ENCODE data around the gene KIFC3.
"Not testable (repeated sequence)": the region's sequence is repeated elsewhere in the genome, so short reads cannot be mapped to it uniquely, and the experiment has no call there.

The KIFC3 gene

GRCh38 chr16:57786632-57787518 is 15.4 kb downstream of the KIFC3 start:
- DNase-seq: no peak

DNA sequence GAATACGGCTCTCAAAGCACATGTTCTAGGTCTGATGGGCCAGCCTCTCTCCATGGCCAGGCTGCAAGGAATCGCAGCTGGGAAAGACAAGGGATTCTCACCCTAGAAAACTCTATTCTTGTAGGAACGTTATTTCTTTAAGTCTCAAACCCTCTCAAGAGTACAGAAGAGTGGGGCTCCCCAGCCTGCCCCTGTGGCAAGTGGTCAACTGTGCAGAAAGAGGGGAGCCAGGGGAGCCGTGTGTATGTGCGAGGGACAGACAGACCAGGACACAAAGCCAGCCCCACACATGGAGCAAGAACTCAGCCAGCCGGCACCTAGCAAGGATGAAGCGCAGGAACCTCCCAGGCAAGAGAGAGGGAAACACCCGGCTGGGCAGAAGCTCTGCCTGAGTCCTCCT is 16.4 kb downstream of the KIFC3 start:
- no peak for DNase-seq

DNA sequence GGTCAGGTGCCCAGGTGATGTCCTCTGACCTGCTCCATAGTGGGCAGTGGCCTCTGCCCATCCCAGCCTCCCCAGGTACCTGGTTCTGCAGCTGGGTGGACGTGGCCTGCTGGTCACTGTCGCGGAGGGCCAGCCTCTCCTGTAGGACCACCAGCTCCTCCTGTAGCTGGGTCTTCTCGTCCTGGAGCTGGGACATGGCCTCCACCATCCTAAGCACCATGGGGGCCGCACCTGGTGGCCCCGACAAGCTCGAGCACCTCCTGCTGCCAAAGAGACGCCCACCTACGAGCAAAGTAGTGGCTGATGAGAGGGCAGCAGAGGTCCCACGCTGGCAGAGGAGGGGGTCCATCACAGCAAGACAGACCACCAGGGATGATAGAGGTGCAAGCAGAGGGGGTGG is 16.9 kb downstream of the KIFC3 start:
- DNase-seq: no peak

DNA sequence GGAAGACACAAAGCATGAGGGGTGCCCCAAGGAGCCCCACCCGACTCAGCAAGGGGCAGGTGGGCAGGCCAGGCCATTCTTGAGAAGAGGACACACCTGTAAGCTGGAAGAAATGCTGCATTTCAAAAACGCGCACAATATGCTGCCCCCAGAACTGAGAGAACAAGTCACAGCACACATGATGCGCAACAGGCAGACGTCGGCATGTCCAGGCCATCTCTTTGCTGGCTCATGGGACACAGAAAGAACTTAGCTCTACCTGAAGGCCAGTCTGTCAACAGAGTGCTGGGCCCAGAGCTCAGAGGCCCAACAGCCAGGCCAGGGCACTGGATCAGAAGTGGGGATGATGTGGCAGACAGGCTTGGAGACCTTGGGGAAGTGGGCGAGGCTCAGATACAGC is 18.0 kb downstream of the KIFC3 start:
- DNase-seq: no peak

DNA sequence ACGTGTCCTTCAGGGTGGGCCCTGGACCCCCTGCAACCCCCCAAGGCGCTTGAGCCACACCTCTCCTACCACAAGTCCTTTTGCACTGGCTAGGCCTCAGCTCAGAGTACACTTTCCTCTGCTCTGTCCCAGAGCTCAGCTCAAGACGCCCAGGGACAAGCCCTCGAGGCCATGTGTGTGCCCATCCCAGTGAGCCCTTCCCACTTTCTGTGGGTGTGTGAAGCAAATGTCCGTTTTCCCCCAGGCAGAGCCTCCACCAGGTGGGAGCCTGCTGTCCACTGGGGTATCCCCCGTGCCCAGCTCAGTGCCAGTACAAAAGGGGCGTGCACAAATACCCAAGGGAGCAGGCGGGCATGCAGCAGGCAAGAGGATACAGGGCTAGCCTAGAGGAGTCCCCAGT is 18.4 kb downstream of the KIFC3 start:
- no peak for DNase-seq

DNA sequence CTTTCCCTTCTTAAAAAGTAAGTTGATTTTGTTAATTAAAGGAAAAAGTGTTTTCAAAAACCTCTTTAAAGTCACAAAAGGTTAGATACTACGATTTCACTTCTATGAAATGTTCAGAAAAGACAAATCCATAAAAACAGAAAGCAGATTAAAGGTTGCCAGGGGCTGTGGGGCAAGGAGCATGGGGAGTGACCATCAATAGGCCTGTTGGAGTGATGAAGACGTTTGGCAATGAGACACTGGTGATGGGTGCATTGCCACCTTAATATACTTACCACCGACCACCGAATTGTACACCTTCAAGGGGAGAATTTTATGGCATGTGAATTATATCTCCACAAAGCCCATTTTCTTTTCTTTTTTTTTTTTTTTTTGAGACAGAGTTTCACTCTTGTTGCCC is 19.2 kb downstream of the KIFC3 start:
- no peak for DNase-seq

GRCh38 chr16:57782607-57783055 is 19.7 kb downstream of the KIFC3 start:
- DNase-seq: not testable (repeated sequence)

- DNase-seq: no peak
Measured at GRCh38 chr16:57781741-57782606, 20.3 kb downstream of the KIFC3 start.

DNA sequence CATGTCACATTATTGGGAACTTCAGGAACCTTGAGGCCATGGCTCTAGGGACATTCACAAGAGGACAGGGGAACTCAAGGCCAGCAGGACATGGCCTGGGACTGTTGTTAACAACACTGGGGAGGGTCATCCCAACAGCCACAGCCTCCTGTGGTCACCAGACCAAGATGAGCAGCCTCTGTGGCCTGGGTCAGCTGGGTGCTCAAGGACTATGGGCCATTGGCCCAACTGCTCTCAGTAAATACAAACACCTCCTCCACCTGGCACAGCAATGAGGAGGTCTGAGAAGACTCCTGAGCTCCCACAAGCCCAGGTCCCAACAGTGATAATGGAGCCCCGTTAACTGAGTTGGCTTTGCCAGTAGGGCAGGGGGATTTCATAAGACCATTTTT is 20.9 kb downstream of the KIFC3 start:
- DNase-seq: no peak

GRCh38 chr16:57779836-57780235 is 22.5 kb downstream of the KIFC3 start:
- not testable (repeated sequence) for DNase-seq

DNA sequence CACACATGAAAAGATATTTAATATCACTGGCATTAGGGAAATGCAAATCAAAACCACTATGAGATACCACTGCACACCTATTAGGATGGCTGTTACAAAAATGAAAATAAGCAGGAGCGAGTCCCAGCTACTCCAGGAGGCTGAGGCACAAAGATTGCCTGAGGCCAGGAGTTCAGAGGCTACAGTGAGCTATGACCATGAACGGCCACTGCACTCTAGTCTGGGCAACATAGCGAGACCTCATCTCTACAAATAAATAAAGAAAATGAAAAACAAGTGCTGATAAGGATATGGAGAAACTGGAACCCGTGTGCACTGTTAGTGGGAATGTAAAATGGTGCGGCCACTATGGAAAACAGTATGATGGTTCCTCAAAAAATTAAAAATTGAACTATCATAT is 23.6 kb downstream of the KIFC3 start:
- no peak for DNase-seq

- peak; percentile 90 for DNase-seq
Measured at GRCh38 chr16:57775661-57776469, 26.4 kb downstream of the KIFC3 start.

GRCh38 chr16:57774705-57775285 is 27.5 kb downstream of the KIFC3 start:
- DNase-seq: no peak

- DNase-seq: peak; percentile 36
Measured at GRCh38 chr16:57773655-57774295, 28.5 kb downstream of the KIFC3 start.

- no peak for DNase-seq
Measured at GRCh38 chr16:57773019-57773418, 29.3 kb downstream of the KIFC3 start.

DNA sequence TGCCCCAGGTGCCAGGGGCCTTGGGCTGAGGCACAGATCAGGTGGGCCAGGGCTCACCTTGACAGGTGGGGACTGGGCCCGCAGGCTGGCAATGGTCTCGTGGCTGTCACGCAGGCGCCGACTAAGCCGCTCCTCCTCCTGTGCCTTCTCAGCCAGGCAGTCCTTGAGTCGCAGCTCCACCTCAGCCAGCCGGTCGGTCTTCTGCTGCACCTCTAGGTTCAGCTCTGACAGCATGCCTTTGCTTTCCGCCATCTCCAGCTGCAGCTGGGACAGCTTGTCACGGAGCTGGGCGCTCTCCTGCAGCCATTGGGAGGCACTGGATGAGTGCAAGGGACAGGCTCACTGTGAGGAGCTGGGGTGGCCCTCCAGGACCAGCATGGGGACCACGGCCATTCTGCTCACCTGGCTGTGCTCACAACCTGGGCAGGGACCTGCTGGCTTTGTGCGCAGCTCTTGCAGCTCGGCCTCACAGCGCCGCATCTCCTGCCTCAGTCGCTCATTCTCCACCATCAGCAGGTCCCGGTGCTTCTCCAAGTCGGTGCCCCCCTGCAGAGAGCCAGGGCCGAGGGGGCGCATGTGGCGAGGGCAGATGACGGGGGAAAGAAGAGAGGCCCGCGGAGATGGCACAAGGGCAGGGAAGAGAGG is 31.0 kb downstream of the KIFC3 start:
- DNase-seq: peak; percentile 35

DNA sequence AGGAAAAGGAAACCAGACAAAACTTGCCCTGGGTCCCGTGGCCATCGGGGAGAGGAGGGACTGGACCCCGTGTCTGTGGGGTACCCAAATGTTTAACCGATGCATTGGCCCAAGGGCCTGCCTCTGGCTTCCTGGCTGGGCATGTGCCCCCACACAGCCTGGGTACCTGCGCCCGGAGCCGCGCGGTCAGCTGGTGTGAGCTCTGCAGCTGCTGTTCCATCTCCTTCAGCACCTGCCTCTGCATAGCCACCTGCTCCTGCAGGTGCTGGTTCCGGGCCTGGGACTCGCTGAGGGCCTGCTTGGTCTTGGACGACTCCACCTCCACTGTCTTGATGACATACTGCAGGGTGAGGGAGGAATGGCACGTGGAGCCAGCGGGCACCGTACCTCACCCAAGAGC is 31.9 kb downstream of the KIFC3 start:
- peak; percentile 95 for DNase-seq

- peak; percentile 64 for DNase-seq
Measured at GRCh38 chr16:57769541-57770145, 32.6 kb downstream of the KIFC3 start.

DNA sequence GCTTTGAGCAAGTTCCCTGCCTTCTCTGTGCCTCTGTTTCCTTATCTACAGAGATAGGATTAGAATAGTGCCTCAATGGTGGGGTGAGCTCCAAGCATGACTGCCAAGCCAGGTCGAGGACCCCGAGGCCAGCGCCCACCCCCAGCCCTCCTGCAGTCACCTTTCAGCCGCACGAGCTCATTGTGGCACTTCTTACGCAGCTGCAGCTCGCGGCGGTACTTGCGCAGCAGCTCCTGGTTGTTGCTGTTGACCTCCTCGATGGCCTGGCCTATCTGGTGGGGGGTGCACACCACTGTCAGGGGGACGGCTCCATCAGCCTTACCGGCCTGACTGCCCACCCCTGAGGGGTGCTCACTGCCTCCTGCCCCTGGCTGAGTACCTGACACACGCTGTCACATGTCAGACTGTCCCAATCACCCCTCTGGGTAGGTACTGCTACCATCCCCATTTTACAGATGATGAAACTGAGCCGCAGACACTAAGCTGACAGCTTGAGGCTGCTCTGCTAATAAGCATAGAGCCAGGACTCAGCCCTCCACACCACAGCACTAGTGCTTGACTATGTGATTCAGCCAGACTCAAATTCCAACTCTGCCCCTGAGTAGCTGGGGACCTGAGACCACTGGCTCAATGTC is 35.5 kb downstream of the KIFC3 start:
- no peak for DNase-seq

DNA sequence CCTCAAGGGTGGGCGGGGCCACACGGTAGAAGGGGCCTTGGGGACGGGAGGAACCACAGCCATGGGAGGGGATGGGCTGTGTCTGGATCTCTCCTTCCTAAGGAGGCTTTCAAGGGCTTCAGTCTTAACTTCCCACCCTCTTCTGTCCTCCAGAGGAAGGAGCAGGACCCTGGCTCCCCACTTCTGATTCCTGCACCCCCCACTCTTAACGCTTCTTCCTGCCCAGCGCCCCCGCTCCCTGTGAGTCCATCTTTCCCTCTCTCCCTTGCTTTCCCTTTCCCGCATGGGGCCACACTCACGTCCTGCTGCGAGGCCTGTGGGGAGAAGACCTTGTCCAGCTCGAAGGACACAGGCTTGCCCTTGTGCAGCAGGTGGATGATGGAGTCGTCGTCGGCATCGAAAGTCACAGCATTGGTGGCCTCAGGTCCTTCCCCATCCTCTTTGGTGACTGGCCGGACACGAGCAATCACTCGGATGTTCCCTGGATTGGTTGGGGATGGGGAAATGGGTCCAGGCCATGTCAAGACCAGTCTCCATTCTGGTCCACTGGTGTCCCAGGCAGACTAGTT is 37.0 kb downstream of the KIFC3 start:
- DNase-seq: no peak
